ENCODE measurements around the gene CIZ1.

CIZ1 gene

DNA sequence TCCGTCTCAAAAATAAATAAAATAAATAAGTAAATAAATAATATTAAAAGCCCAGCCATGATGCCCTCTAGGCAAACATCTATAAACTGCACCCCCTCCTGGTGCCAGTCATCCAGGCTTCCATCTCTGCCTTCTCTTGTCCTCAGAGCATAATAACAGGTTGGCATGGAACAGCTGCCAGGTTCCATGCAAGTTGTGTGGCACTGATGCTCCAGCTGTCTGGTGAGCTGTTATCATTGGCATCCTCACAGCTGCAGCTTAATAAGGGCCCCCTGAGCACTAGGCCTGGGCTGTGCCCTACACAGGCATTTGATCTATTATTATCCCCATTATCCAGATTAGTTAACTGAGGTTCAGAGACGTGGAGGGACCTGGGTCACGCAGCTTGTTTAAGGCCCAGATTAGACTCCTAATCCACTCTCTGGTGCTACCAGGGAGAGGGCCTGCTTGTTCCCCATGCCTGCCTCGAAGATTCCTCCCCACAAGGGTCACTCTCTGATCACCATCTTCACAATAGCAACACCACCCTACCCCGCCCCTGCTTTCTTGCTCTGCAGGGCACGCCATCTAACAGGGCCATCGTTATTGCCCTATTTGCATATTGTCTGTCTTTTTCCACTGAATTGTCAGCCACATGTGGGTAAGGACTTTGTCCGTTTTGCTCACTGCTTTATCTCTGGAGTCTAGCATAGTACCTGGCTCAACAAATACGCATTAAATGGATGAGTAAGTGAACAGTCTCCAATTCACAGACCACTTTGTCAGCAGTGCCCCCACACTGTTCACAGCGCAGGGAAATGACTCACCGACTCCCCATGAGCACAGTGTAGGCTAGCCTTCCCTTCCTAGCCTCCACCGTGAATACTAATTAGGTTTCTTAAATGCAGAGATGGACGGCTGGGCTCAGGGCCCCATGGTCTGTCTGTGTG lies 10.3 kb upstream of the CIZ1 start:
- Histone ChIP-seq H3K9ac (no peak overlapping the region), H4K20me1 (ENCODE audit: insufficient read depth) (no peaks in the 10 kb centered on the region), H3K4me1 (ENCODE audit: low read depth, poor library complexity, severe bottlenecking) (peaks cover 8% of the 10 kb centered on the region), H3K4me2 (no peak overlapping the region), H3K4me3 (IDR thresholded peaks at IDR 0.05; ENCODE audit: insufficient read depth, low read depth, low read length) (no peak overlapping the region), H3K27ac (no peak overlapping the region), H2AFZ (ENCODE audit: low read depth) (no peak overlapping the region), H3K27me3 (ENCODE audit: insufficient read depth, low read depth) (peaks cover 31% of the 10 kb centered on the region), H3K79me2 (ENCODE audit: insufficient read depth, low read depth) (no peaks in the 10 kb centered on the region), H3K36me3 (ENCODE audit: insufficient read depth) (no peaks in the 10 kb centered on the region)
- TF ChIP-seq, protein P1, sequence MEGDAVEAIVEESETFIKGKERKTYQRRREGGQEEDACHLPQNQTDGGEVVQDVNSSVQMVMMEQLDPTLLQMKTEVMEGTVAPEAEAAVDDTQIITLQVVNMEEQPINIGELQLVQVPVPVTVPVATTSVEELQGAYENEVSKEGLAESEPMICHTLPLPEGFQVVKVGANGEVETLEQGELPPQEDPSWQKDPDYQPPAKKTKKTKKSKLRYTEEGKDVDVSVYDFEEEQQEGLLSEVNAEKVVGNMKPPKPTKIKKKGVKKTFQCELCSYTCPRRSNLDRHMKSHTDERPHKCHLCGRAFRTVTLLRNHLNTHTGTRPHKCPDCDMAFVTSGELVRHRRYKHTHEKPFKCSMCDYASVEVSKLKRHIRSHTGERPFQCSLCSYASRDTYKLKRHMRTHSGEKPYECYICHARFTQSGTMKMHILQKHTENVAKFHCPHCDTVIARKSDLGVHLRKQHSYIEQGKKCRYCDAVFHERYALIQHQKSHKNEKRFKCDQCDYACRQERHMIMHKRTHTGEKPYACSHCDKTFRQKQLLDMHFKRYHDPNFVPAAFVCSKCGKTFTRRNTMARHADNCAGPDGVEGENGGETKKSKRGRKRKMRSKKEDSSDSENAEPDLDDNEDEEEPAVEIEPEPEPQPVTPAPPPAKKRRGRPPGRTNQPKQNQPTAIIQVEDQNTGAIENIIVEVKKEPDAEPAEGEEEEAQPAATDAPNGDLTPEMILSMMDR (conservative IDR thresholded peaks at IDR 0.05; ENCODE audit: low read depth, low read length) = no peak

GRCh38 chr9:128193469-128194096 lies 2.2 kb upstream of the CIZ1 start:
- H3K27ac ChIP-seq = no peak overlapping the region
- H3K27me3 ChIP-seq (ENCODE audit: insufficient read depth, low read depth) = no peaks in the 10 kb centered on the region
- no peaks in the 10 kb centered on the region for H4K20me1 ChIP-seq (ENCODE audit: insufficient read depth)
- no peaks in the 10 kb centered on the region for H3K79me2 ChIP-seq (ENCODE audit: insufficient read depth, low read depth)
- no peak overlapping the region for H2AFZ ChIP-seq (ENCODE audit: low read depth)
- H3K4me3 ChIP-seq (IDR thresholded peaks at IDR 0.05; ENCODE audit: insufficient read depth, low read depth, low read length) = no peak overlapping the region
- peaks cover 26% of the 10 kb centered on the region for H3K4me1 ChIP-seq (ENCODE audit: low read depth, poor library complexity, severe bottlenecking)
- no peak overlapping the region for H3K9ac ChIP-seq
- H3K36me3 ChIP-seq (ENCODE audit: insufficient read depth) = no peaks in the 10 kb centered on the region
- TF ChIP-seq, protein P1 (conservative IDR thresholded peaks at IDR 0.05; ENCODE audit: low read depth, low read length) = no peak
- no peak overlapping the region for H3K4me2 ChIP-seq

DNA sequence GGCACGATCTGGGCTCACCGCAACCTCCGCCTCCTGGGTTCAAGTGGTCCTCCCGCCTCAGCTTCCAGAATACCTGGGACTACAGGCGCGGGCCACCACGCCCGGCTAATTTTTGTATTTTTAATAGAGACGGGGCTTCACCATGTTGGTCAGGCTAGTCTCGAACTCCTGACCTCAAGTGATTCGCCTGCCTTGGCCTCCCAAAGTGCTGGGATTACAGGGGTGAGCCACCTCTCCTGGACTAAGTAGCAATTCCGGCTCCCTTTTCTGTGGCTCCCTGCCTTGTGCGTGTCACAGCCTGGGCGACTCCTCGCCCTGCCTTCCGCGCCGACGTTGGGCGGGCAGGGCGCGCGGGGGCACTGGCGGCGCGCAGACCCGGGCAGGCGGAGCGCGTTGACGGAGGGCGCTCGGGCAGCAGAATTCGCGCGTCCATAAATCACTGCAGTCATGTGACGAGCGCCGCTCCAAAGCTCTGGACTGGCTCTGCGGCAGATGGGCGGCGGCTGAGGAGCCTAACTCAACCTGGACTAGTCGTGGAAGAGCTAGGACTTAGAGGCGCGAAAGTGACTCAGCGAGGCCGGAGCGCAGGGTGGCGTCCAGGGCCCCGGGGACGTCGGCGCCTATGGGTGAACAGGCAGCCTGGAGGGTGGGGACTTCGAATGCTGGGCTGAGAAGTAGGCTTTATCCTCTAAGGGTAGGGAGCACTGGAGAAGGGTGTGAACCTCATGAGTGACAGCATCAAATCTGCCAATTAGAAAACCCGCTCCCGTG lies 1.4 kb upstream of the CIZ1 start:
- Histone ChIP-seq H3K79me2 (ENCODE audit: insufficient read depth, low read depth) (no peaks in the 10 kb centered on the region), H3K4me1 (ENCODE audit: low read depth, poor library complexity, severe bottlenecking) (peaks cover 33% of the 10 kb centered on the region), H3K36me3 (ENCODE audit: insufficient read depth) (no peaks in the 10 kb centered on the region), H3K9ac (no peak overlapping the region), H3K27ac (no peak overlapping the region), H4K20me1 (ENCODE audit: insufficient read depth) (no peaks in the 10 kb centered on the region), H3K4me2 (no peak overlapping the region), H3K27me3 (ENCODE audit: insufficient read depth, low read depth) (no peaks in the 10 kb centered on the region), H2AFZ (ENCODE audit: low read depth) (no peak overlapping the region), H3K4me3 (IDR thresholded peaks at IDR 0.05; ENCODE audit: insufficient read depth, low read depth, low read length) (no peak overlapping the region)
- TF ChIP-seq, protein P1 (conservative IDR thresholded peaks at IDR 0.05; ENCODE audit: low read depth, low read length) = no peak

GRCh38 chr9:128190516-128191405 lies 611 bp downstream of the CIZ1 start:
- peaks cover 19% of the 10 kb centered on the region for H3K4me1 ChIP-seq (ENCODE audit: low read depth, poor library complexity, severe bottlenecking)
- H3K4me2 ChIP-seq = peak overlapping the region; percentile 93
- peak overlapping the region; percentile 43 for H3K4me3 ChIP-seq (IDR thresholded peaks at IDR 0.05; ENCODE audit: insufficient read depth, low read depth, low read length)
- 0 out of 2 replicates have a peak, but pooled peaks cover 3% of the 10 kb centered on the region for H4K20me1 ChIP-seq (ENCODE audit: insufficient read depth)
- peak overlapping the region; percentile 25; the same call in 1 of the 2 replicates for H3K27ac ChIP-seq
- no peaks in the 10 kb centered on the region for H3K79me2 ChIP-seq (ENCODE audit: insufficient read depth, low read depth)
- TF ChIP-seq, protein P1 (conservative IDR thresholded peaks at IDR 0.05; ENCODE audit: low read depth, low read length) = no peak
- no peaks in the 10 kb centered on the region for H3K36me3 ChIP-seq (ENCODE audit: insufficient read depth)
- H3K27me3 ChIP-seq (ENCODE audit: insufficient read depth, low read depth) = no peaks in the 10 kb centered on the region
- H2AFZ ChIP-seq (ENCODE audit: low read depth) = peak overlapping the region; percentile 83
- peak overlapping the region; percentile 81 for H3K9ac ChIP-seq
